IMR-90 (cell line): Measurements from ENCODE around the gene IRF5.

Source experiments
- CTCF ChIP-seq: conservative IDR thresholded peaks from 2 replicates; pipeline ENCODE4 v1.5.1; 2012; ENCODE audit warnings: mild to moderate bottlenecking, low read depth, low read length, improper control_type of control experiment
- MAZ ChIP-seq: IDR thresholded peaks from 2 replicates; pipeline ENCODE4 v1.6.1; 2012; ENCODE audit warnings: low read depth, mild to moderate bottlenecking, low read length, improper control_type of control experiment, moderate library complexity, borderline replicate concordance
- POLR2A ChIP-seq: IDR thresholded peaks from 2 replicates; pipeline ENCODE4 v1.6.1; 2012; ENCODE audit warnings: mild to moderate bottlenecking, low read depth, low read length
- SMC3 ChIP-seq: fragments of 150-350 bp; IDR thresholded peaks from 2 replicates; pipeline ENCODE4 v1.6.1; 2016; ENCODE audit warnings: low read depth, mild to moderate bottlenecking, antibody characterized with exemption, low read length, moderate library complexity

GRCh38 chr7:128948312-128948973, 10.7 kb downstream of the IRF5 start:
- TF ChIP-seq SMC3 (no peak), MAZ (no peak), CTCF (no peak), POLR2A (no peak)
